HPDE6-E6E7 (cell line): Measurements from ENCODE around the gene FUT8.
"Not testable (repeated sequence)": the region's sequence is repeated elsewhere in the genome, so short reads cannot be mapped to it uniquely, and the experiment has no call there.

ENCODE experiments used
- DNase-seq: peaks from one replicate; pipeline ENCODE4 v3.0.0; 2011; ENCODE audit warnings: missing footprints; ENCODE audit errors: extremely low spot score

FUT8 gene

GRCh38 chr14:65622703-65623102 is 210.2 kb downstream of the FUT8 start:
- DNase-seq = no peak

- DNase-seq = no peak
These were observed 211.2 kb downstream of the FUT8 start for GRCh38 chr14:65623759-65624158.

GRCh38 chr14:65627315-65627714 is 214.8 kb downstream of the FUT8 start:
- DNase-seq = no peak

GRCh38 chr14:65628664-65629063 is 216.1 kb downstream of the FUT8 start:
- no peak for DNase-seq

- no peak for DNase-seq
These were observed 218.5 kb downstream of the FUT8 start for GRCh38 chr14:65631040-65631439.

- no peak for DNase-seq
These were observed 220.0 kb downstream of the FUT8 start for GRCh38 chr14:65632487-65632886.

GRCh38 chr14:65633666-65634065 is 221.1 kb downstream of the FUT8 start:
- not testable (repeated sequence) for DNase-seq

GRCh38 chr14:65637780-65638179 is 225.2 kb downstream of the FUT8 start:
- DNase-seq = no peak

GRCh38 chr14:65639216-65639615 is 226.7 kb downstream of the FUT8 start:
- no peak for DNase-seq

- DNase-seq = no peak
These were observed 238.3 kb downstream of the FUT8 start for GRCh38 chr14:65650826-65651225.

- no peak for DNase-seq
These were observed 244.0 kb downstream of the FUT8 start for GRCh38 chr14:65656554-65656953.

GRCh38 chr14:65658202-65658601 is 245.7 kb downstream of the FUT8 start:
- DNase-seq = peak; percentile 8

GRCh38 chr14:65661865-65662264 is 249.3 kb downstream of the FUT8 start:
- no peak for DNase-seq

GRCh38 chr14:65664436-65664835 is 251.9 kb downstream of the FUT8 start:
- no peak for DNase-seq

- no peak for DNase-seq
These were observed 264.0 kb downstream of the FUT8 start for GRCh38 chr14:65676361-65677014.

- no peak for DNase-seq
These were observed 273.0 kb downstream of the FUT8 start for GRCh38 chr14:65685572-65685971.

- no peak for DNase-seq
These were observed 274.2 kb downstream of the FUT8 start for GRCh38 chr14:65686761-65687160.

- DNase-seq = no peak
These were observed 276.5 kb downstream of the FUT8 start for GRCh38 chr14:65689070-65689469.

GRCh38 chr14:65692566-65692965 is 280.0 kb downstream of the FUT8 start:
- DNase-seq = not testable (repeated sequence)

- DNase-seq = no peak
These were observed 284.3 kb downstream of the FUT8 start for GRCh38 chr14:65696801-65697200.

- DNase-seq = no peak
These were observed 291.0 kb downstream of the FUT8 start for GRCh38 chr14:65703521-65703920.

- DNase-seq = no peak
These were observed 291.5 kb downstream of the FUT8 start for GRCh38 chr14:65703996-65704395.

- no peak for DNase-seq
These were observed 291.9 kb downstream of the FUT8 start for GRCh38 chr14:65704437-65704836.

- DNase-seq = no peak
These were observed 292.3 kb downstream of the FUT8 start for GRCh38 chr14:65704850-65705249.
